CMK (cell line): ENCODE measurements around the gene ZNF397.

Experiments
- DNase-seq: peaks from one replicate; pipeline ENCODE4 v3.0.0-alpha.2; 2010; ENCODE audit warnings: low read depth

ZNF397 gene

GRCh38 chr18:35246831-35247230 is 6.0 kb downstream of the ZNF397 start:
- no peak for DNase-seq

GRCh38 chr18:35247412-35248249 is 6.8 kb downstream of the ZNF397 start:
- DNase-seq = no peak

- DNase-seq = no peak
Measured at GRCh38 chr18:35248429-35248828, 7.6 kb downstream of the ZNF397 start.

GRCh38 chr18:35252466-35252865 is 11.6 kb downstream of the ZNF397 start:
- DNase-seq = no peak

- no peak for DNase-seq
Measured at GRCh38 chr18:35253655-35254287, 12.9 kb downstream of the ZNF397 start.

- no peak for DNase-seq
Measured at GRCh38 chr18:35256947-35257346, 16.1 kb downstream of the ZNF397 start.

- no peak for DNase-seq
Measured at GRCh38 chr18:35264409-35264808, 23.6 kb downstream of the ZNF397 start.

GRCh38 chr18:35267161-35267651 is 26.4 kb downstream of the ZNF397 start:
- DNase-seq = no peak

GRCh38 chr18:35267809-35268208 is 27.0 kb downstream of the ZNF397 start:
- DNase-seq = no peak

GRCh38 chr18:35268821-35269220 is 28.0 kb downstream of the ZNF397 start:
- no peak for DNase-seq

- DNase-seq = no peak
Measured at GRCh38 chr18:35271656-35272055, 30.8 kb downstream of the ZNF397 start.

GRCh38 chr18:35276267-35276666 is 35.4 kb downstream of the ZNF397 start:
- DNase-seq = no peak

- no peak for DNase-seq
Measured at GRCh38 chr18:35277633-35278032, 36.8 kb downstream of the ZNF397 start.

- no peak for DNase-seq
Measured at GRCh38 chr18:35278085-35278484, 37.3 kb downstream of the ZNF397 start.

GRCh38 chr18:35278969-35279368 is 38.1 kb downstream of the ZNF397 start:
- DNase-seq = no peak

GRCh38 chr18:35282353-35282752 is 41.5 kb downstream of the ZNF397 start:
- DNase-seq = no peak

- DNase-seq = no peak
Measured at GRCh38 chr18:35283923-35284794, 43.3 kb downstream of the ZNF397 start.

GRCh38 chr18:35284841-35285240 is 44.0 kb downstream of the ZNF397 start:
- no peak for DNase-seq

GRCh38 chr18:35289293-35289692 is 48.5 kb downstream of the ZNF397 start:
- no peak for DNase-seq

GRCh38 chr18:35289727-35290093 is 48.9 kb downstream of the ZNF397 start:
- DNase-seq = no peak

GRCh38 chr18:35290094-35290735 is 49.4 kb downstream of the ZNF397 start, which contains the start of gene ZSCAN30:
ZSCAN30 (minus strand) TSS chr18:35290229; CDS start chr18:35264352, 25,877 bp downstream.
- DNase-seq = peak; percentile 82

- no peak for DNase-seq
Measured at GRCh38 chr18:35291166-35291565, 50.3 kb downstream of the ZNF397 start.
